Activated CD8-positive, alpha-beta memory T cell treated with anti-CD3 and anti-CD28 coated beads, Interleukin-2, amount 50 U/mL, for 4 hours (primary cell): ENCODE data around the gene CCDC158.
"Not testable (repeated sequence)": the region's sequence is repeated elsewhere in the genome, so short reads cannot be mapped to it uniquely, and the experiment has no call there.

Source experiments
- DNase-seq: peaks from one replicate; pipeline ENCODE4 v3.0.0-alpha.2; 2020

CCDC158 gene

GRCh38 chr4:76420762-76421581 is at the start of gene CCDC158:
TSS of gene CCDC158 (minus strand) at chr4:76421141. CDS start at chr4:76403207, 17,934 bp downstream.
- no peak for DNase-seq

GRCh38 chr4:76470532-76470931 is 49.6 kb upstream of the CCDC158 start:
- DNase-seq = no peak

DNA sequence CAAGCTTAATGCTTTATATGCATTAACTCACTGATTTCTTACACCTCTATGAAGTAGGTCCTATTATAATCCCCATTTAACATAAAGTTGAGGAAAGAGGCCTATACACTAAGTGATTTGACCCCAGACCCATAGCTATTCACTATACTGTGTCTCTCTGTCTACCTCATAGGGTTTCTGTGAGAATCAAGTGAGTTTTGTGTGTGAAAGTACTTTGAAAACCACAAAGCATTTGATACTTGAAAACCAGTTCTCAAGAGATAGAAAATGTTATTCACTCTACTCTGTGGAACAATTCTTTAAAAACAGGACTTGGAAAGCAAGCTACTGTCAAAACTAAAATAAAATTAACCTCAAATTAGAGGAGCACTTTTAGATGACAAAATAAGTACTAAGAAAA is 49.1 kb upstream of the CCDC158 start:
- no peak for DNase-seq

GRCh38 chr4:76463568-76463967 is 42.6 kb upstream of the CCDC158 start:
- no peak for DNase-seq

- no peak for DNase-seq
These were observed 38.4 kb upstream of the CCDC158 start for GRCh38 chr4:76459291-76459723.

- DNase-seq = no peak
These were observed 37.9 kb upstream of the CCDC158 start for GRCh38 chr4:76458825-76459224.

DNA sequence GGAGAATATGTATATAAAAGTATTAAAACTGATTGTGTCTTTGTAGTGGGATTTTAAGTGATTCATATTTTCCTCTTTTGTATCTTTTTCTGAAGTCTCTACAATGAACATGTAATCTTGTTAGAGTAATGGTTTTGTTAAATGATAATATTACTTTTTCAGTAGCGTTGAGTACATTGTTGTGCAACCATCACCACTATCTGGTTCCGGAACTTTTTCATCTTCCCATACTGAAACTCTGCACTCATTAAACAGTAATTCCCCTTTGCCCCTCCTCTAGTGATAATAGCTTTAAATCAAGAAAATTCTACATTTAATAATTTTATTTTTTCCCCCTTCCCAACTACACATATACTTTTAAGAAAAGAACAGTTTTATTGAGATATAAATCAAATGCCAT is 37.4 kb upstream of the CCDC158 start:
- DNase-seq = no peak

- DNase-seq = no peak
These were observed 36.9 kb upstream of the CCDC158 start for GRCh38 chr4:76457885-76458284.

DNA sequence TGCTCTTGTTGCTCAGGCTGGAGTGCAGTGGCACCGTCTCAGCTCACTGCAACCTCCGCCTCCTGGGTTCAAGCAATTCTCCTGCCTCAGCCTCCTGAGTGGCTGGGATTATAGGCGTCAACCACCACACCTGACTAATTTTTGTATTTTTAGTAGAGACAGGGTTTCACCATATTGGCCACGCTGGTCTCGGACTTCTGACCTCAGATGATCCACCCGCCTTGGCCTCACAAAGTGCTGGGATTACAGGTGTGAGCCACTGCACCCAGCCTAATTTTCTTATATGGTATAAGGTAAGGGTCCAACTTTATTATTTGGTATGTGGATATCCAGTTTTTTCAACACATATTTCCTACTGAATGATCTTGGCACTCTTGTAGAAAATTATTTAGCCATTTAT is 33.1 kb upstream of the CCDC158 start:
- DNase-seq = not testable (repeated sequence)

GRCh38 chr4:76453232-76453631 is 32.3 kb upstream of the CCDC158 start:
- no peak for DNase-seq

GRCh38 chr4:76449833-76450232 is 28.9 kb upstream of the CCDC158 start:
- no peak for DNase-seq

GRCh38 chr4:76449362-76449767 is 28.4 kb upstream of the CCDC158 start:
- no peak for DNase-seq

- no peak for DNase-seq
These were observed 27.3 kb upstream of the CCDC158 start for GRCh38 chr4:76448211-76448610.

DNA sequence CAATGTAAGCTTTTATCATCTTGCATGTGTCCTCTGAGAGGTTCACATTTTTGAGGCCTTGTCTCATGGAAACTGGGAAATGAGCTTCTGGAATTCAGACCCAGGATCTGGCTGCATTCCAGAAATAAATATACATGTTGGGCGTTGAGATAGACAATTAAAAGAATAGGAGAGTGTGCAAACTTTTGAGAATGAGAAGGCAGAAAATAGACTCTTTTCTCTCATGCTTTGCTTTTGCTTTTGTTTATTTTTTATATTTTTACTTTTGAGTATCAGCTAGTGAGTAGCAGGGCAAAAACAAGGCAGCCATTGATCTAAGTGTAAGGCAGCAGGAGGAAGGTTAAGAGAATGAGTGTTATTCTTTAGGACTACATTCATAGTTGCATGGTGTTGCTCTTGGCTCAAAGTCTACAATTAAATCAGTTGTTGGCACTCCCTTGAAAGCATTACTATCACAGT is 26.5 kb upstream of the CCDC158 start:
- no peak for DNase-seq

DNA sequence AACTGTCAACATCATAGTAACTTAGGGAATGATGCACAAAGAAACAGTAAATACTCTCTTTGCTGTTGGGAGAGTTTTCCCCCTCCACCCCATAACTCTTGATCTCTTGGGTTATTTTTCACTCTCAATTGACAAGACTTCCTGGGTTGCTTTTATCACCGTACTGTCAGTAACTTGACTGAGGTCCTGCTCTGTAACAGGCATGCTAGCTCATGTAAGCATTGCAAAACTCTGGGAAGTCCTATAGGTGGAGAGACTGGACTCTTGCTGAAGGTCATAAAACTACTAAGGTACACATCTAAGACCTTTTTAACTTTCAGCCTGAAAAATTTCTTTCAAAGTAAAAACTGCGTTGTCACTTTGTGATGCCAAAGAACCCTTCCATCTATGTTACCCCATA is 25.0 kb upstream of the CCDC158 start:
- no peak for DNase-seq

DNA sequence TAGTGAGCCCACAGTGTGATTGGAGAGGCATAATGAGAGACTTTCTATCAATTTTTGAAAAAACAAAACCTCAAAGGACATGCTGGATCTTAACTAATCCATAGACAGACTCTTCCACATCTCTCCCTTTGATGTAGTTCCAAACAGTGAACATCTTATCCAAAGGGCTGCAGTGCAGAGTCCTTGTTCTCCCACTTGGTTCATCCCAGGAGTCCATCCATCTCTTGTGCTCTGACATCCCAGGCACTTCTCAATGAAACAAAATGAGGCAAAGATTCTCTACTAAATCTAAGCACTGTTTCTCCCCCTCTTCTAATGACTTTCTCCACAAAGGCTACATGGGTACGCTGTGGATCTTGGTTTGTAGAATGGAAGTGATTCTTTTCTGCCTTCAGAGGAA is 22.4 kb upstream of the CCDC158 start:
- DNase-seq = no peak

- DNase-seq = no peak
These were observed 21.9 kb upstream of the CCDC158 start for GRCh38 chr4:76442807-76443206.

- DNase-seq = no peak
These were observed 20.9 kb upstream of the CCDC158 start for GRCh38 chr4:76441881-76442280.

DNA sequence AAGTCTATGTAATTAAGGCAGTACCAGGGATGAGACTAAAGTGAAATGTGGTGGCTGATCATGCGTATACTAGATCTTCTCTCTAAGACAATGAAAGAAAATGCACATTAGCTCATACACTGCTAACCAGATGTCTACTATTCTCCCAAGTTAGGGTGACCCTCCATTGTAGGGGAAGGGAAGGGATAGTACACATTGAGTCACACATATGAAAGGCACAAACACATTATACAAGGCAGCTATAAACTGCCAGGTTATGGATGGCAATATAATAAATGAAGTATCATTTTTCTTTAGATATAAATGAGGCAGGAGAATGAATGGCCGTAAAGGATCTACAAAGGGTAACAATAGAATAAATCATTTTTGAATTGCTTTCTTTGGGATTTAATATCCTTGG is 18.6 kb upstream of the CCDC158 start:
- DNase-seq = no peak

GRCh38 chr4:76435528-76436319 is 14.8 kb upstream of the CCDC158 start:
- DNase-seq = no peak

- no peak for DNase-seq
These were observed 14.1 kb upstream of the CCDC158 start, which contains the start of gene SHROOM3 for GRCh38 chr4:76434901-76435527. TSS of gene SHROOM3 (plus strand) at chr4:76435229. CDS start at chr4:76436053, 824 bp downstream.

DNA sequence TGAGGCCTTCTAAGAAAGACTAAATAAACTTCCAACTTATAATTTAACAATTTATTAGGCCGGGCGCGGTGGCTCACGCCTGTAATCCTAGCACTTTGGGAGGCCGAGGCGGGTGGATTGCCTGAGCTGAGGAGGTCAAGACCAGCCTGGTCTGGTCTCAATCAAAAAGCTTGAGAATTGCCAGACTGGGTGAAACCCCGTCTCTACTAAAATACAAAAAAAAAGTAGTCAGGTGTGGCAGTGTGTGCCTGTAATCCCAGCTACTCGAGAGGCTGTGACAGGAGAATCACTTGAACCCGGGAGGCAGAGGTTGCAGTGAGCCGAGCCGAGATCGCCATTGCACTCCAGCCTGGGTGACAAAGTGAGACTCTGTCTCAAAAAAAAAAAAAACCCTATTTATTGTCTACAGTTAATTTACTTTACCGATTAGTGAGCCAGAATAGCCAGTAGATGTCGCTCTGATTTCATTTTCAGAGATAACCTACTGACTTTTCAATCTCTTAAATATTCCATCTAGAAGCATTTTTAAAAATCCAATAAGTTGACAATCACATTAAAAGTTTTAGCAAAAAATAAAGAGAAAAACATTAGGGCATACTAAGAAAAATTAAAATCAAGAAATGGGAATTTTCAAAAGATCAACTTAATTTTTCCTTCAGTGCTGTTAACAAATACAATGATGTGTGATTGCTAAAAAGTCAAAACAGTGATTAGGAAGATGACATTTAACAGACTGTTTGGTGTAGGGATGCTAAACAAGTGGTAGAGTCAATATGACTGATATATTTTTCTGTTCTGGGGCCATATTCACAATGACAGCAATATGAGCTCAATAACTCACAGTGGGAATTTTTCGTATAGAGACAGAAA is 9.8 kb upstream of the CCDC158 start:
- DNase-seq = no peak
